Erythroblast (primary cell): ENCODE measurements around the gene CACNG7.

ENCODE experiments used
- GATA1 ChIP-seq: IDR thresholded peaks from 2 replicates; pipeline ENCODE4 v1.6.1; 2011; ENCODE audit warnings: low read depth, mild to moderate bottlenecking, control low read depth, low read length, moderate library complexity
- POLR2A ChIP-seq: IDR thresholded peaks from 2 replicates; pipeline ENCODE4 v1.6.1; 2011; ENCODE audit warnings: mild to moderate bottlenecking, low read length

- no peak for TF ChIP-seq POLR2A
- no peak for TF ChIP-seq GATA1
Measured at GRCh38 chr19:53944933-53945332, 35.9 kb downstream of the CACNG7 start.
